ENCODE data around the gene TRIM2.

Gene TRIM2

DNA sequence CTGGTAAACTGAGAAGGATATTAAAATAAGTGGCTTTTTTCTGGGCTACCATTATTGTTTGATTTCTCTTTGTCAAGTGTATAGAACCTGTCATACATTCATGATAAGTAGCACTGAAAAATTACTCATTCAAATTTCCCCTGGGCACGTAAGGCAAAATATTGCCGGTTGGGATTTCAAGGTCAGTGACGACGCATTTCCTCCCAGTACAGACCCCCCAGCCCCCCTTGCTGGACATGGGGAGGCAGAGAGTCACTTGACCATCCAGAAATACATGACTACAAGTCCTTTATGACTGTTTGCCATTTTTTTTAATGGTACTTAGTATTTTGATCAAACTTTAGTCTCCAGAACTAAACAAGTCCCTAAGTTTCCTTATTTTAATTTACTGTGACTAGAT is 133.4 kb downstream of the TRIM2 start:
- no peak overlapping the region for H3K27ac ChIP-seq
- TF ChIP-seq, protein P1, sequence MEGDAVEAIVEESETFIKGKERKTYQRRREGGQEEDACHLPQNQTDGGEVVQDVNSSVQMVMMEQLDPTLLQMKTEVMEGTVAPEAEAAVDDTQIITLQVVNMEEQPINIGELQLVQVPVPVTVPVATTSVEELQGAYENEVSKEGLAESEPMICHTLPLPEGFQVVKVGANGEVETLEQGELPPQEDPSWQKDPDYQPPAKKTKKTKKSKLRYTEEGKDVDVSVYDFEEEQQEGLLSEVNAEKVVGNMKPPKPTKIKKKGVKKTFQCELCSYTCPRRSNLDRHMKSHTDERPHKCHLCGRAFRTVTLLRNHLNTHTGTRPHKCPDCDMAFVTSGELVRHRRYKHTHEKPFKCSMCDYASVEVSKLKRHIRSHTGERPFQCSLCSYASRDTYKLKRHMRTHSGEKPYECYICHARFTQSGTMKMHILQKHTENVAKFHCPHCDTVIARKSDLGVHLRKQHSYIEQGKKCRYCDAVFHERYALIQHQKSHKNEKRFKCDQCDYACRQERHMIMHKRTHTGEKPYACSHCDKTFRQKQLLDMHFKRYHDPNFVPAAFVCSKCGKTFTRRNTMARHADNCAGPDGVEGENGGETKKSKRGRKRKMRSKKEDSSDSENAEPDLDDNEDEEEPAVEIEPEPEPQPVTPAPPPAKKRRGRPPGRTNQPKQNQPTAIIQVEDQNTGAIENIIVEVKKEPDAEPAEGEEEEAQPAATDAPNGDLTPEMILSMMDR (conservative IDR thresholded peaks at IDR 0.05): no peak

DNA sequence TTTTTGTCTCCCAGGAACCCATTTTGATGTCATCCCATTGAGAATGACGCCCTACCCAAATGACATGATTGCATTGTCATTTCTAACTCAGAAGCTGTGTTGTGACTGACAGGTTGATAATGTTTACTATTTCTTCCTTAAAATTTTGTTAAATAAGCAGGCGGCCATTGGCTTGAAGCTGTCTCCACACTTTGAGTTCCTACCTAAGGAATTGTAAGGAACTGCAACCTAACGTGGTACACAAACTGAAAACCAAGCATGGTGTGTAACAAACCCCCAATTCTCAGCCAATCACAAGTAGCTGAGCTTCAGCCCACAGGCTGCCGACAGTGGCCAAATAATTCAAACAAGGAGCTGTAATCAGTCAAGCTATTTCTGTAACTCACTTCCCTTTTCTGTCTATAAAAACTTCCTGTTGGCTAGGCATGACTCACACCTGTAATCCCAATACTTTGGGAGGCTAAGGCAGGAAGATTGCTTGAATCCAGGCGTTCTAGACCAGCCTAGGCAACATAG is 137.4 kb downstream of the TRIM2 start:
- H3K27ac ChIP-seq: no peak overlapping the region
- TF ChIP-seq, protein P1 (conservative IDR thresholded peaks at IDR 0.05): no peak

DNA sequence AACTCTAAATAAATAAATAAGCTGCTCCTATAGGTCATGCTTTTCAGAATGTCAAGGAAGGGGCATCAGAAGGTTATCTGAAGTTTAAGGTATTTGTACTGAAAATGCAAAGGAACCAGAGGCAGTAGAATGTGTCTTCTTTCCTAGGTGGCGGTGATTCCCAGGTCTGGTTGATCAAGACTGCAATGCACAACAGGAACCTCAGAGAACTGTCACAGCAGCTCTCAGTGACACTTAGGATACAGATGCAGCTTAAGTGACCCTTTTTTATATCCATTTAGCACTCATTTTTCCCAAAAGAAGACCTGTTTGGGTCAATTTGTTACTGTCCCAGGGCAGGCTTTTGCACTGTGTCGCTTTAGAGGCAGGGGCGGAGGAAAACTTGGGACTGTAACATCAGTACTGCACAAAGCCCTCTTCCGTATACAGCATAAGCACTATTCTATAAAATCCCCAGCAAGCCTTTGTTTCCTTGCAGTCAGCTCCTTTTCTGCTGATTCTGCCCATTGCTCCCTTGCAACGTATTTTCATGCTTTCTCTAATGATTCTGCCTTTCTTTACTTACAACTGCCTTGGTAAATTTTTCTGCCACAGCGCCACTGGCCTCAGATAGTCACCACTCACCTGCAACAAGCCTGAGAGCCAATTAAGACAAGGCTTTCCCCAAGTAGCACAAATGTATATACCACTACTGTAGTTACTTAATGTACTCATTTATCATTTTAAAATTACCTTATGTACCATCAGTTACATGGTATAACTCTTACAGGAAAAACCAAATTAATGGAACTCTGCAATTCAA is 138.7 kb downstream of the TRIM2 start:
- TF ChIP-seq, protein P1 (conservative IDR thresholded peaks at IDR 0.05): no peak
- no peak overlapping the region for H3K27ac ChIP-seq

DNA sequence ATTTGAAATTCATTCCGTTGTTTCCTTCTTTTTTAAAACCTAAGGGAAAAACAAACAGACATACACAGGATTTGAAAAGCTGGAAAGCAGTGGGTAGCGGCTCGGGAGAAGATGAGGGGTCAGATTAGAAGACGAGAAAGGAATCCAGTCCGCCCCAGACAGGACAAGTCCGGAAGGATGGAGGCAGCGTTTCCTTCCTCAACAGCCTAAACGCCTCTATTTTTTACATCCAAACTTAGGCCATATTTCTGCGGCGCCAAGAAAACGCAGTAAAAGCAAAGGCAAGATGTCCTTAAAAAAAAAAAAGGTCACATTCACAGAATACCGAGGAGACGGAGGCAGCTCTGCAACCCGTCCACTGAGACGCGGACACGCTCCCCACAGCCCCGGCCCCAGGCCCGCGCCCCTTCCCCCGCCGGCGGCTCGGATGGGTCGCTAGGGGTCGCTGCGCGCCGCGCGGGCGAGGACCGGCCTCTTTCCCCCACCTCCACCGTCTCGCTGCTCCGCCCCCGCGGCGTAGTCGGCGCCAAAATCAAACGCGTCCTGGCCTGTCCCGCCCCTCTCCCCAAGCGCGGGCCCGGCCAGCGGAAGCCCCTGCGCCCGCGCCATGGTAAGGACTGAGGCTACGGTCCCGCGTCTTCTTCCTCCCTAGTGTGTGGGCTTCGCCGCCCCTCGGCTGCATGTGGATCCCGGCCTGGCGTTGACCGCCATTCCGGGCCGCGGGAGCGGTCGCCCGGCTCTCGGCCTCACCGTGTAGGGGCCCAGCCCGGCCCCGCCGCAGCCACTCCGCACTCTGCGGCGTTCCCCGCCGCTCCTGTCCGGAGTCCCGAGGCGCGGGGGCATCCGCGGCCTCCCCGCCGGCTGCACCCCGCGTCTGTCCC is 140.1 kb downstream of the TRIM2 start, which contains the start of gene MND1:
MND1 (plus strand) TSS at position 558 of the 881 bp plus-strand sequence; CDS start at position 608, 50 bp downstream.
- TF ChIP-seq, protein P1 (conservative IDR thresholded peaks at IDR 0.05): peak; percentile 97
- H3K27ac ChIP-seq: peak within 1 kb of the TSS; percentile 66

DNA sequence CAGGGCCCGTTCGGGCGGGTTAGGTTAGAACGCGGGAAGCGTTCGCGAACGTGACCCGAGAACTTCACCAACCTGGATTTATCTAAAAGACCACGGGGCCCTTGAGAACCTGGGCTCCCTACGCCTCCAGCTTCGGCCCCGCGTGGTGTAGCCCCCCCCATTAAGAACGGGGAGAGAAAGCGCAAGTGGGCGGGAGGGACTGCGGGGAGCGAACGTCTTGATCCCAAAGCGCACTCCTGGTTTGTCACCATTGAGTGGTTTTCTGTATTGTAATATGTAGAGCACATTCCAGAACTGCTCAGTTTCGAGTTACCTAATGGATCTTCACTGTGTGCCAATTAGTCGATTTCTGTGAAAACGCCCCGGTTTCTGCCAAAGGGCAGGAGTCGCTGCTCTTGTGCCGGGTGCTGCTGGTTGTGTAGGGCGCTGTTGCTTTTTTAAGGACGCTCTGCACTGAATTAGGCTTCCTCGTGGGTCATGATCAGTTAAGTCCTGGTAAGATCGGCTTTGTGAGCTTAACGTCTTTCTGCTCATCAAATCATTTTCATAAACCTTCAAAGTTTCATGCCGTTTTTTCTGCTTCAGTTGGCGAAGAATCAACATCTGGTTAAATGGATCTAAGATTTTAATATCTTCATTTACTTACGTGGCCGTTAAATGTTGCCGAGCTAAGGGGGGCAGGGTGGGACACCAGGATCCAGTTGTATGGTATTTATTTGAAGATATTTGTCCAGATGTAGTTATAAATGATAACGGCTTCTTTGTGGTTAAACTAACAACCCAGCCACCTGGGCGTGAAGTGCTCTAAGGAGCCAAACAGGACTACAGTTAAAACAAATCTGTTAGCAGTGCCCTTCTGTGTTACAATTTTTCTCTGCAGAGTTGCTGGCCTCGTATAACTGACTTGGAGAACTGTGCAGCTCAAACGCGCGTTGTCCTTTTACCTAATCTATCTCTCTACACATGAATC is 141.1 kb downstream of the TRIM2 start:
- TF ChIP-seq, protein P1 (conservative IDR thresholded peaks at IDR 0.05): no peak
- peak overlapping the region; percentile 66 for H3K27ac ChIP-seq

DNA sequence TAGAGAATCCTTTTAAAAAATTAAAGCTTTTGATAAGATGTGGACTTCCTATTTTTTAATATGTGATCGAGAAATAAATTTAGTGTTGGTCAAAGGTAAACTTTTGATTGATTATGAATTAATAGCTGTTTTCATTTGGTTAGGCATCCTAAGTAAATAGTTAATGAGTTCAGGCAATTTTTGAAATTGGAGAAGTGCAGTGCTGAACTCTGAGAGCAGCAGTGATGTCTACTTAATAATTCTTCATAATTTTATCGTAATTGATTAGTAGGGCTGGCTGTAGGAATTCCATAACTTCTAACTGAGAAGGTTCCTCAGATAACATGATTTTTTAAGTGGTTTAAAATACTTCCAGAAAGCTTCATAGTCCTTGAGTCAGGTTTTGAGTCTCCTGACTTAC is 141.8 kb downstream of the TRIM2 start:
- TF ChIP-seq, protein P1 (conservative IDR thresholded peaks at IDR 0.05): no peak
- no peak overlapping the region for H3K27ac ChIP-seq
